GM12891 (cell line): ENCODE measurements around the gene MXI1.

ENCODE experiments used
- POLR2A ChIP-seq: IDR thresholded peaks from 2 replicates; pipeline ENCODE4 v1.6.1; 2011; ENCODE audit warnings: low read depth, low read length, control low read depth
- POLR2AphosphoS5 ChIP-seq: IDR thresholded peaks from 2 replicates; pipeline ENCODE4 v1.6.1; 2011; ENCODE audit warnings: low read depth, low read length, control low read depth
- POU2F2 ChIP-seq: IDR thresholded peaks from 2 replicates; pipeline ENCODE4 v1.6.1; 2011; ENCODE audit warnings: low read depth, mild to moderate bottlenecking, control low read depth, low read length, moderate library complexity

GRCh38 chr10:110276603-110277002, 69.2 kb downstream of the MXI1 start:
- TF ChIP-seq POLR2A (no peak), POLR2AphosphoS5 (no peak), POU2F2 (no peak)
